Heart left ventricle (tissue), 16 donors: ENCODE data around the gene RALB. TPM values are rescaled to one million over a fixed set of nuclear protein-coding genes. Genes with fewer than 3 reads are reported as not detected.
"Not testable (repeated sequence)": the region's sequence is repeated elsewhere in the genome, so short reads cannot be mapped to it uniquely, and the experiment has no call there.

Source experiments
- ATAC-seq, 4 donors: fragments of 200-7000 bp; cut with Tn5 transposase; one replicate each; pipeline ENCODE4 v1.9.1; 2020 to 2022; ENCODE audit warnings: moderate library complexity in 4 of 4, mild to moderate bottlenecking in 3 of 4, moderate number of reproducible peaks in 1 of 4
- DNase-seq, 5 donors: peaks; one replicate each; pipeline ENCODE4 v3.0.0-alpha.2; 2020
- H3K27ac ChIP-seq, 12 donors: fragments of 200-600 bp; sonication (generic) in 4 of 12; one replicate each; pipeline versions ENCODE4 v1.5.0 to v1.8.0; 2016 to 2022; ENCODE audit warnings: mild to moderate bottlenecking in 2 of 12
- H3K27me3 ChIP-seq, 9 donors: fragments of 200-600 bp; sonication (generic) in 2 of 9; one replicate each; pipeline versions ENCODE4 v1.5.1 to v1.8.0; 2016 to 2022; ENCODE audit warnings: mild to moderate bottlenecking in 3 of 9
- H3K36me3 ChIP-seq, 9 donors: fragments of 200-600 bp; sonication (generic) in 2 of 9; one replicate each; pipeline versions ENCODE4 v1.5.0 to v1.8.0; 2018 to 2022; ENCODE audit warnings: mild to moderate bottlenecking in 2 of 9
- H3K4me1 ChIP-seq, 12 donors: fragments of 200-600 bp; sonication (generic) in 4 of 12; one replicate each; pipeline versions ENCODE4 v1.5.0 to v1.8.0; 2016 to 2022; ENCODE audit warnings: mild to moderate bottlenecking in 3 of 12
- H3K4me3 ChIP-seq, 12 donors: fragments of 200-600 bp; sonication (generic) in 4 of 12; one replicate each; pipeline versions ENCODE4 v1.5.0 to v1.8.0; 2017 to 2022; ENCODE audit warnings: mild to moderate bottlenecking in 9 of 12, moderate library complexity in 4 of 12
- H3K9me3 ChIP-seq, 12 donors: fragments of 200-600 bp; sonication (generic) in 4 of 12; one replicate each; pipeline versions ENCODE4 v1.5.0 to v1.8.0; 2016 to 2022; ENCODE audit warnings: mild to moderate bottlenecking in 1 of 12
- CTCF ChIP-seq, 12 donors: fragments of 200-600 bp; sonication (generic) in 4 of 12; IDR thresholded peaks; one replicate each; pipeline versions ENCODE4 v1.5.0 to v1.8.0; 2018 to 2022; ENCODE audit warnings: antibody characterized with exemption in 12 of 12, mild to moderate bottlenecking in 5 of 12
- POLR2A ChIP-seq, 2 donors: fragments of 450-650 bp; IDR thresholded peaks; one replicate each; pipeline ENCODE4 v1.6.1; 2017; ENCODE audit warnings: antibody characterized with exemption in 2 of 2, mild to moderate bottlenecking in 2 of 2, moderate library complexity in 2 of 2
- WGBS, 4 donors: extraction: QIAGEN DNeasy Blood & Tissue Kit in 2 of 4; methylation state at CpG; one replicate each; pipeline versions ENCODE4 v1.1.5 to v1.1.7; 2013 to 2018; 5-methylcytosine and 5-hydroxymethylcytosine counted together
- intact Hi-C, 10 donors: fragments of 100-400 bp; cut with DNase I; formaldehyde crosslinking; loops; one replicate each; pipeline versions ENCODE4 v1.11.1 to v1.14.2; 2022
- polyA plus RNA-seq, 2 donors: library from polyadenylated mRNA; stranded (reverse); fragments of 200-250 nt; gene quantifications; one replicate each; pipeline ENCODE4 v1.2.3, GENCODE V29; 2013
- total RNA-seq, 9 donors: library from RNA; depleted of rRNA in 2 of 9; stranded (reverse); fragments of >200 nt in 2 of 9; fragmentation: NEBNext Ultra II Directional in 3 of 9; extraction: Animal tissue kit (Norgen Biotek cat#: 25700) in 3 of 9; gene quantifications; one replicate each; pipeline versions ENCODE4 v1.1.0 to v1.2.4, GENCODE V29; 2016 to 2023
- donor health status: ischemic (EF 13 %, LVEDD 7.1; RV severe dilation, severe dysfunction).
- donor health status: healthy with polysubstance abuse.
- donor health status: DM: no; HTN: yes; CAD: no.
- donor health status: DM: no; HTN: no; CAD: no.
- donor health status: ischemic (EF 25% LVEDD 6.9; RV normal size, moderate dysfunction).
- donor health status: ischemic (EF 25% LVEDD 5.7; RV mildly dilated, moderate dysfunction).
- donor health status: healthy.
- donor health status: DM: yes; HTN: yes; CAD: no.
- donor health status: ischemic (EF 35%, LVEDD 5.7; RV mildly dilated, moderate dysfunction).
- donor health status: nonischemic (EF 11% LVEDD 7.7; RV severe dilation, severe dysfunction).
- donor health status: DM: yes; HTN: yes; CAD: no.
- donor health status: PGD.
- donor health status: ischemic (EF 29% LVEDD 5.4; RV normal size, mild dysfunction).
- donor health status: nonischemic (EF 23%, LVEDD 6.1; RV moderate dilation, normal function).

The RALB gene
- total and polyA plus RNA-seq, 11 donors: 30.5 to 111 (median 45.1) TPM

GRCh38 chr2:120231564-120231973, 21.1 kb upstream of the RALB start:
- WGBS, 4 donors: 84 to 96% (median 90%) methylated on average over 4 of the region's 4 CpGs
- H3K36me3 ChIP-seq: no peaks in the 10 kb centered on the region
- no peak for TF ChIP-seq CTCF (IDR thresholded peaks at IDR 0.05)
- TF ChIP-seq POLR2A (IDR thresholded peaks at IDR 0.05): no peak
- H3K27ac ChIP-seq: peak overlapping the region in 8 of 12 donors; percentile 45 to 89 (median 64)
- intact Hi-C loops: no loop called here
- DNase-seq: no peak
- peaks cover 0 to 37% (median 1%) of the 10 kb centered on the region in 12 donors for H3K4me1 ChIP-seq
- H3K27me3 ChIP-seq: no peaks in the 10 kb centered on the region
- ATAC-seq: no peak
- peak overlapping the region in 10 of 12 donors; percentile 32 to 64 (median 47) for H3K4me3 ChIP-seq
- H3K9me3 ChIP-seq: no peaks in the 10 kb centered on the region

- Histone ChIP-seq H3K9me3 (no peaks in the 10 kb centered on the region), H3K4me1 (peaks cover 0 to 37% (median 1%) of the 10 kb centered on the region in 12 donors), H3K36me3 (no peaks in the 10 kb centered on the region), H3K4me3 (peak overlapping the region in 10 of 12 donors; percentile 32 to 64 (median 47)), H3K27me3 (no peaks in the 10 kb centered on the region), H3K27ac (peak overlapping the region in 10 of 12 donors; percentile 45 to 89 (median 66))
- 63 to 81% (median 65%) methylated on average over 12 to 15 of the region's 15 CpGs for WGBS, 4 donors
- ATAC-seq (peak in 1 of 4 donors; percentile 70), DNase-seq (no peak)
- TF ChIP-seq CTCF (IDR thresholded peaks at IDR 0.05) (no peak), POLR2A (IDR thresholded peaks at IDR 0.05) (no peak)
- intact Hi-C loops: no loop called here
These were observed 20.5 kb upstream of the RALB start for GRCh38 chr2:120231974-120232635.

- DNase-seq (no peak), ATAC-seq (no peak)
- TF ChIP-seq POLR2A (IDR thresholded peaks at IDR 0.05) (no peak), CTCF (IDR thresholded peaks at IDR 0.05) (no peak)
- Histone ChIP-seq H3K4me3 (no peak overlapping the region), H3K27ac (peak overlapping the region in 7 of 12 donors; percentile 45 to 89 (median 61)), H3K36me3 (no peaks in the 10 kb centered on the region), H3K9me3 (no peaks in the 10 kb centered on the region), H3K27me3 (no peaks in the 10 kb centered on the region), H3K4me1 (peaks cover 0 to 37% (median 1%) of the 10 kb centered on the region in 12 donors)
- 89 to 95% (median 94%) methylated on average over 5 of the region's 5 CpGs for WGBS, 4 donors
- intact Hi-C loops: no loop called here
These were observed 19.4 kb upstream of the RALB start for GRCh38 chr2:120233292-120233691.

GRCh38 chr2:120235158-120235557, 17.5 kb upstream of the RALB start:
- intact Hi-C loops: not testable (repeated sequence)
- 98 to 99% (median 98%) methylated on average over 2 of the region's 2 CpGs for WGBS, 4 donors
- peaks cover 0 to 42% (median 11%) of the 10 kb centered on the region in 12 donors for H3K4me1 ChIP-seq

More at GRCh38 chr2:120235158-120235557, 17.5 kb upstream of the RALB start:
- DNase-seq, H3K36me3 ChIP-seq, H3K4me3 ChIP-seq, ATAC-seq, H3K9me3 ChIP-seq, H3K27ac ChIP-seq, H3K27me3 ChIP-seq: not testable (repeated sequence)
